Heart right ventricle (tissue), 16 donors: Measurements from ENCODE around the gene SMARCA4. TPM values are rescaled to one million over a fixed set of nuclear protein-coding genes. Genes with fewer than 3 reads are reported as not detected.
A peak's percentile ranks its signal among the peaks of the same experiment; 100 is the strongest.

Source experiments
- ATAC-seq, 8 donors: fragments of 200-7000 bp; cut with Tn5 transposase; one replicate each; pipeline ENCODE4 v1.9.1; 2020; ENCODE audit warnings: mild to moderate bottlenecking in 8 of 8, moderate library complexity in 8 of 8, moderate number of reproducible peaks in 1 of 8
- DNase-seq, 2 donors: peaks; one replicate each; pipeline ENCODE4 v3.0.0-alpha.2; 2020
- H3K27ac ChIP-seq, 10 donors: fragments of 200-600 bp; sonication (generic) in 2 of 10; one replicate each; pipeline versions ENCODE4 v1.5.0 to v1.8.0; 2020 to 2022; ENCODE audit warnings: mild to moderate bottlenecking in 3 of 10
- H3K27me3 ChIP-seq, 7 donors: fragments of 200-600 bp; one replicate each; pipeline ENCODE4 v1.8.0; 2021 to 2022; ENCODE audit warnings: mild to moderate bottlenecking in 2 of 7
- H3K36me3 ChIP-seq, 9 donors: fragments of 200-600 bp; sonication (generic) in 1 of 9; one replicate each; pipeline versions ENCODE4 v1.5.0 to v1.8.0; 2020 to 2022; ENCODE audit warnings: mild to moderate bottlenecking in 2 of 9
- H3K4me1 ChIP-seq, 9 donors: fragments of 200-600 bp; sonication (generic) in 1 of 9; one replicate each; pipeline versions ENCODE4 v1.5.0 to v1.8.0; 2020 to 2022; ENCODE audit warnings: mild to moderate bottlenecking in 4 of 9
- H3K4me3 ChIP-seq, 10 donors: fragments of 200-600 bp; sonication (generic) in 2 of 10; one replicate each; pipeline versions ENCODE4 v1.5.0 to v1.8.0; 2020 to 2022; ENCODE audit warnings: mild to moderate bottlenecking in 7 of 10, moderate library complexity in 2 of 10
- H3K9me3 ChIP-seq, 11 donors: fragments of 200-600 bp in 10 of 11; sonication (generic) in 2 of 11; one replicate each; pipeline versions ENCODE4 v1.5.0 to v1.8.0; 2013 to 2022; ENCODE audit warnings: mild to moderate bottlenecking in 2 of 11, control low read depth in 1 of 11, moderate library complexity in 1 of 11
- WGBS, 2 donors: extraction: QIAGEN DNeasy Blood & Tissue Kit; methylation state at CpG; one replicate each; pipeline ENCODE4 v1.1.7; 2013; ENCODE audit warnings: inconsistent platforms in 1 of 2; 5-methylcytosine and 5-hydroxymethylcytosine counted together
- intact Hi-C, 10 donors: fragments of 100-400 bp; cut with DNase I; formaldehyde crosslinking; loops; one replicate each; pipeline versions ENCODE4 v1.11.1 to v1.14.2; 2022
- polyA plus RNA-seq, 2 donors: library from polyadenylated mRNA; stranded (reverse); fragments of 200-250 nt; gene quantifications; one replicate each; pipeline ENCODE4 v1.2.3, GENCODE V29; 2013
- total RNA-seq, 10 donors: library from RNA; stranded (reverse); fragmentation: NEBNext Ultra II Directional in 3 of 10; extraction: Animal tissue kit (Norgen Biotek cat#: 25700) in 3 of 10; gene quantifications; one replicate each; pipeline versions ENCODE4 v1.2.1 to v1.2.4, GENCODE V29; 2021 to 2023
- TF ChIP-seq, protein P1 (sequence below), 9 donors: fragments of 200-600 bp; sonication (generic) in 2 of 9; IDR thresholded peaks; one replicate each; pipeline versions ENCODE4 v1.5.0 to v1.8.0; 2021 to 2022; ENCODE audit warnings: antibody characterized with exemption in 9 of 9, mild to moderate bottlenecking in 5 of 9, moderate library complexity in 1 of 9
- donor health status: Arrhythmogenic right ventricular cardiomyopathy.
- donor health status: ischemic (EF 13 %, LVEDD 7.1; RV severe dilation, severe dysfunction).
- donor health status: healthy with polysubstance abuse.
- donor health status: DM: no; HTN: yes; CAD: no.
- donor health status: DM: no; HTN: no; CAD: no.
- donor health status: ischemic (EF 25% LVEDD 6.9; RV normal size, moderate dysfunction).
- donor health status: ischemic (EF 25% LVEDD 5.7; RV mildly dilated, moderate dysfunction).
- donor health status: healthy.
- donor health status: DM: yes; HTN: yes; CAD: no.
- donor health status: Ischemic cardiomyopathy.
- donor health status: ischemic (EF 35%, LVEDD 5.7; RV mildly dilated, moderate dysfunction).
- donor health status: nonischemic (EF 11% LVEDD 7.7; RV severe dilation, severe dysfunction).
- donor health status: DM: yes; HTN: yes; CAD: no.
- donor health status: PGD.
- donor health status: ischemic (EF 29% LVEDD 5.4; RV normal size, mild dysfunction).
- donor health status: nonischemic (EF 23%, LVEDD 6.1; RV moderate dilation, normal function).

The SMARCA4 gene
- total and polyA plus RNA-seq, 12 donors: 35.2 to 64.8 (median 44.5) TPM

DNA sequence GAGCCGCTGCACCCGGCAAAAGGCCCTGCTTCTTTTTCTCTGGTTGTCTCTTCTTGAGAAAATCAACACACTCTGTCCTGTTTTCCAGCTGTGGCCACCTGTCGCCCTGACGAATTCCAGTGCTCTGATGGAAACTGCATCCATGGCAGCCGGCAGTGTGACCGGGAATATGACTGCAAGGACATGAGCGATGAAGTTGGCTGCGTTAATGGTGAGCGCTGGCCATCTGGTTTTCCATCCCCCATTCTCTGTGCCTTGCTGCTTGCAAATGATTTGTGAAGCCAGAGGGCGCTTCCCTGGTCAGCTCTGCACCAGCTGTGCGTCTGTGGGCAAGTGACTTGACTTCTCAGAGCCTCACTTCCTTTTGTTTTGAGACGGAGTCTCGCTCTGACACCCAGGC lies 145.6 kb downstream of the SMARCA4 start:
- peak in 7 of 8 donors; percentile 45 to 87 (median 76) for ATAC-seq
- peaks cover 0 to 6% (median 0%) of the 10 kb centered on the region in 9 donors for H3K4me1 ChIP-seq
- peak; percentile 56 to 57 for DNase-seq
- peak overlapping the region in 1 of 10 donors; percentile 1 for H3K27ac ChIP-seq
- no peaks in the 10 kb centered on the region for H3K27me3 ChIP-seq
- TF ChIP-seq, protein P1, sequence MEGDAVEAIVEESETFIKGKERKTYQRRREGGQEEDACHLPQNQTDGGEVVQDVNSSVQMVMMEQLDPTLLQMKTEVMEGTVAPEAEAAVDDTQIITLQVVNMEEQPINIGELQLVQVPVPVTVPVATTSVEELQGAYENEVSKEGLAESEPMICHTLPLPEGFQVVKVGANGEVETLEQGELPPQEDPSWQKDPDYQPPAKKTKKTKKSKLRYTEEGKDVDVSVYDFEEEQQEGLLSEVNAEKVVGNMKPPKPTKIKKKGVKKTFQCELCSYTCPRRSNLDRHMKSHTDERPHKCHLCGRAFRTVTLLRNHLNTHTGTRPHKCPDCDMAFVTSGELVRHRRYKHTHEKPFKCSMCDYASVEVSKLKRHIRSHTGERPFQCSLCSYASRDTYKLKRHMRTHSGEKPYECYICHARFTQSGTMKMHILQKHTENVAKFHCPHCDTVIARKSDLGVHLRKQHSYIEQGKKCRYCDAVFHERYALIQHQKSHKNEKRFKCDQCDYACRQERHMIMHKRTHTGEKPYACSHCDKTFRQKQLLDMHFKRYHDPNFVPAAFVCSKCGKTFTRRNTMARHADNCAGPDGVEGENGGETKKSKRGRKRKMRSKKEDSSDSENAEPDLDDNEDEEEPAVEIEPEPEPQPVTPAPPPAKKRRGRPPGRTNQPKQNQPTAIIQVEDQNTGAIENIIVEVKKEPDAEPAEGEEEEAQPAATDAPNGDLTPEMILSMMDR (IDR thresholded peaks at IDR 0.05): peak in 3 of 9 donors; percentile 16 to 23 (median 18)
- H3K9me3 ChIP-seq: no peaks in the 10 kb centered on the region
- intact Hi-C loops: loop anchor here in 1 of 10 donors (10.0 kb wide), 1 partner anchor 72 kb away; no protein-coding TSS in a partner anchor
- WGBS, 2 donors: 64 to 71% methylated on average over 13 of the region's 13 CpGs
- H3K36me3 ChIP-seq: peaks cover 0 to 100% (median 41%) of the 10 kb centered on the region in 9 donors
- no peak overlapping the region for H3K4me3 ChIP-seq

DNA sequence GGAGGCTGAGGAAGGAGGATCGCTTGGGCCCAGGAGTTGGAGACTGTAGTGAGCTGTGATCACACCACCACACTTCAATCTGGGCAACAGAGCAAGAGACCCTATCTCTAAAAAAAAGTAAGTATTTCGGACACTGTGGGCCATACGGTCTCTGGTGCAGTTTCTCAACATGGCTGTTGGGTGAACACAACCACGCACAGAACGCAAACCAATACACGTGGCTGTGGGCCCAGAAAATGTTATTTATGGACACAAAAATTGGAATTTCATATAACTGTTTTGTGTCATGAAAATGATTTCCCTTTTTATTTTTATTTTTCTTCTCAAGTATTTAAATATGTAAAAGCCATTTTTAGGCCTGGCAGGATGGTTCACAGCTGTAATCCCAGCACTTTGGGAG lies 147.9 kb downstream of the SMARCA4 start:
- Histone ChIP-seq H3K36me3 (peaks cover 0 to 100% (median 44%) of the 10 kb centered on the region in 9 donors), H3K4me3 (no peak overlapping the region), H3K4me1 (peaks cover 0 to 6% (median 0%) of the 10 kb centered on the region in 9 donors), H3K27me3 (no peaks in the 10 kb centered on the region), H3K9me3 (no peaks in the 10 kb centered on the region), H3K27ac (no peak overlapping the region)
- ATAC-seq: no peak
- intact Hi-C loops: loop anchor here in 1 of 10 donors (10.0 kb wide), 1 partner anchor 74 kb away; no protein-coding TSS in a partner anchor
- no peak for DNase-seq
- WGBS, 2 donors: 91% methylated on average over 6 of the region's 6 CpGs
- TF ChIP-seq, protein P1 (IDR thresholded peaks at IDR 0.05): no peak

DNA sequence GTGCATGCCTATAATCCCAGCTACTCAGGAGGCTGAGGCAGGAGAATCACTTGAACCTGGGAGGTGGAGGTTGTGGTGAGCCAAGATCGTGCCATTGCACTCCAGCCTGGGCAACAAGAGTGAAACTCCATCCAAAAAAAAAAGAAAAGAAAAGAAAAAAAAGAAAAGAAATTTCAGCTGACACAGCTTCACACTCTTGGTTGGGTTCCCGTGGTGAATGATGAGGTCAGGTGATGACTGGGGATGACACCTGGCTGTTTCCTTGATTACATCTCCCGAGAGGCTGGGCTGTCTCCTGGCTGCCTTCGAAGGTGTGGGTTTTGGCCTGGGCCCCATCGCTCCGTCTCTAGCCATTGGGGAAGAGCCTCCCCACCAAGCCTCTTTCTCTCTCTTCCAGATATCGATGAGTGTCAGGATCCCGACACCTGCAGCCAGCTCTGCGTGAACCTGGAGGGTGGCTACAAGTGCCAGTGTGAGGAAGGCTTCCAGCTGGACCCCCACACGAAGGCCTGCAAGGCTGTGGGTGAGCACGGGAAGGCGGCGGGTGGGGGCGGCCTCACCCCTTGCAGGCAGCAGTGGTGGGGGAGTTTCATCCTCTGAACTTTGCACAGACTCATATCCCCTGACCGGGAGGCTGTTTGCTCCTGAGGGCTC lies 150.4 kb downstream of the SMARCA4 start:
- Histone ChIP-seq H3K27me3 (no peaks in the 10 kb centered on the region), H3K4me1 (peaks cover 0 to 4% (median 0%) of the 10 kb centered on the region in 9 donors), H3K4me3 (no peak overlapping the region), H3K9me3 (no peaks in the 10 kb centered on the region), H3K36me3 (peaks cover 0 to 100% (median 38%) of the 10 kb centered on the region in 9 donors), H3K27ac (no peak overlapping the region)
- ATAC-seq: no peak
- DNase-seq: no peak
- intact Hi-C loops: no loop called here
- TF ChIP-seq, protein P1 (IDR thresholded peaks at IDR 0.05): no peak
- 91 to 92% methylated on average over 15 of the region's 15 CpGs for WGBS, 2 donors

DNA sequence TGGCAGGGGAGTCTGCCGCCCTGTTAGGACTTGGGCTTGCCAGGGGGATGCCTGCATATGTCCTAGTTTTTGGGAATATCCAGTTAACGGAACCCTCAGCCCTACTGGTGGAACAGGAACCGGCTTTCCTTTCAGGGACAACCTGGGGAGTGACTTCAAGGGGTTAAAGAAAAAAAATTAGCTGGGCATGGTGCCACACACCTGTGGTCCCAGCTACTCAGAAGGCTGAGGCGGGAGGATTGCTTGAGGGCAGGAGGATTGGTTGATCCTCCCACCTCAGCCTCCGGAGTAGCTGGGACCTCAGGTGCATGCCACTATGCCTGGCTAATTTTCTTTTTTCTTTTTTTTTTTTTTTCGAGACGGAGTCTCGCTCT lies 150.9 kb downstream of the SMARCA4 start:
- ATAC-seq: no peak
- Histone ChIP-seq H3K4me3 (no peak overlapping the region), H3K4me1 (no peaks in the 10 kb centered on the region), H3K27me3 (no peaks in the 10 kb centered on the region), H3K36me3 (peaks cover 0 to 100% (median 33%) of the 10 kb centered on the region in 9 donors), H3K27ac (no peak overlapping the region), H3K9me3 (no peaks in the 10 kb centered on the region)
- no peak for DNase-seq
- 82 to 93% methylated on average over 8 of the region's 8 CpGs for WGBS, 2 donors
- intact Hi-C loops: no loop called here
- TF ChIP-seq, protein P1 (IDR thresholded peaks at IDR 0.05): no peak

Other genes with a start within 250 kb of the SMARCA4 start
- gene DNM2, start 243.0 kb upstream of the SMARCA4 start, total RNA-seq: 100 to 1,000 TPM; 118 to 206 (median 135) TPM
- gene DNM2, start 243.0 kb upstream of the SMARCA4 start, polyA plus RNA-seq: 100 to 1,000 TPM in 1 of 2 donors, 10 to 100 TPM in 1; 78.9 to 110 TPM
- gene TMED1, start 124.8 kb upstream of the SMARCA4 start, total RNA-seq: 10 to 100 TPM; 25.9 to 38.6 (median 32.9) TPM
- 10 to 100 TPM; 40.4 to 88.6 TPM for gene TMED1, start 124.8 kb upstream of the SMARCA4 start, polyA plus RNA-seq
- 1 to 10 TPM in 3 of 10 donors, under 1 TPM in 6, not detected in 1; 0.27 to 4.0 (median 0.61) TPM for gene C19orf38, start 112.6 kb upstream of the SMARCA4 start, total RNA-seq
- 1 to 10 TPM in 1 of 2 donors, under 1 TPM in 1; 0.66 to 1.3 TPM for gene C19orf38, start 112.6 kb upstream of the SMARCA4 start, polyA plus RNA-seq
- 10 to 100 TPM; 25.8 to 45.4 (median 28.8) TPM for gene CARM1, start 89.5 kb upstream of the SMARCA4 start, total RNA-seq
- gene CARM1, start 89.5 kb upstream of the SMARCA4 start, polyA plus RNA-seq: 10 to 100 TPM; 26.2 to 27.4 TPM
- gene YIPF2, start 32.4 kb upstream of the SMARCA4 start, total RNA-seq: 10 to 100 TPM; 13.7 to 26.0 (median 16.9) TPM
- 10 to 100 TPM; 25.2 to 36.7 TPM for gene YIPF2, start 32.4 kb upstream of the SMARCA4 start, polyA plus RNA-seq
- 10 to 100 TPM; 10.8 to 16.1 (median 14.5) TPM for gene TIMM29, start 32.2 kb upstream of the SMARCA4 start, total RNA-seq
- 10 to 100 TPM; 15.6 to 17.3 TPM for gene TIMM29, start 32.2 kb upstream of the SMARCA4 start, polyA plus RNA-seq
- gene LDLR, start 128.4 kb downstream of the SMARCA4 start, total RNA-seq: 10 to 100 TPM in 8 of 10 donors, 1 to 10 TPM in 2; 4.5 to 76.1 (median 16.4) TPM
- 10 to 100 TPM in 1 of 2 donors, 1 to 10 TPM in 1; 7.4 to 24.1 TPM for gene LDLR, start 128.4 kb downstream of the SMARCA4 start, polyA plus RNA-seq
- 1 to 10 TPM; 1.6 to 8.5 (median 3.2) TPM for gene SPC24, start 194.8 kb downstream of the SMARCA4 start, total RNA-seq
- gene SPC24, start 194.8 kb downstream of the SMARCA4 start, polyA plus RNA-seq: 1 to 10 TPM in 1 of 2 donors, under 1 TPM in 1; 0.93 to 5.9 TPM
- 100 to 1,000 TPM; 243 to 355 (median 307) TPM for gene KANK2, start 236.5 kb downstream of the SMARCA4 start, total RNA-seq
- gene KANK2, start 236.5 kb downstream of the SMARCA4 start, polyA plus RNA-seq: 100 to 1,000 TPM; 165 to 226 TPM